Renal cortical epithelial cell (primary cell): Measurements from ENCODE around the gene IL2RA. TPM values are rescaled to one million over a fixed set of nuclear protein-coding genes. Genes with fewer than 3 reads are reported as not detected.
"Not testable (repeated sequence)": the region's sequence is repeated elsewhere in the genome, so short reads cannot be mapped to it uniquely, and the experiment has no call there.

Source experiments
- DNase-seq: peaks from one replicate; pipeline ENCODE4 v3.0.0-alpha.2; 2011; ENCODE audit warnings: low read depth
- total RNA-seq: library from RNA; depleted of rRNA; stranded (reverse); fragments of >200 nt; gene quantifications from 2 replicates; pipeline ENCODE4 v1.2.3, GENCODE V29; 2014

Gene IL2RA
- total RNA-seq, 1 donor from 2014 or later, result not detected

- DNase-seq, result peak; percentile 42
These were observed 47.9 kb downstream of the IL2RA start for GRCh38 chr10:6014241-6014761.

- DNase-seq, result no peak
These were observed 48.6 kb downstream of the IL2RA start for GRCh38 chr10:6013413-6014192.

- DNase-seq, result no peak
These were observed 49.9 kb downstream of the IL2RA start for GRCh38 chr10:6012121-6012905.

GRCh38 chr10:6011558-6011957, 50.6 kb downstream of the IL2RA start:
- no peak for DNase-seq

- DNase-seq, result no peak
These were observed 51.6 kb downstream of the IL2RA start for GRCh38 chr10:6010569-6010968.

- DNase-seq, result no peak
These were observed 52.2 kb downstream of the IL2RA start for GRCh38 chr10:6009961-6010360.

GRCh38 chr10:6009150-6009549, 53.0 kb downstream of the IL2RA start:
- peak; percentile 21 for DNase-seq

- no peak for DNase-seq
These were observed 53.5 kb downstream of the IL2RA start for GRCh38 chr10:6008497-6009142.

- DNase-seq, result no peak
These were observed 55.2 kb downstream of the IL2RA start for GRCh38 chr10:6006991-6007390.

- DNase-seq, result no peak
These were observed 55.6 kb downstream of the IL2RA start for GRCh38 chr10:6006546-6006945.

GRCh38 chr10:6005856-6006395, 56.2 kb downstream of the IL2RA start:
- DNase-seq, result no peak

GRCh38 chr10:6005161-6005804, 56.9 kb downstream of the IL2RA start:
- DNase-seq, result not testable (repeated sequence)

- DNase-seq, result no peak
These were observed 59.2 kb downstream of the IL2RA start for GRCh38 chr10:6002809-6003510.

GRCh38 chr10:5999440-6000165, 62.6 kb downstream of the IL2RA start:
- DNase-seq, result no peak

- DNase-seq, result no peak
These were observed 65.5 kb downstream of the IL2RA start for GRCh38 chr10:5996696-5997095.

GRCh38 chr10:5992398-5992797, 69.8 kb downstream of the IL2RA start:
- DNase-seq, result no peak

GRCh38 chr10:5991708-5992107, 70.5 kb downstream of the IL2RA start:
- no peak for DNase-seq

- DNase-seq, result no peak
These were observed 72.4 kb downstream of the IL2RA start for GRCh38 chr10:5989756-5990155.

GRCh38 chr10:5988336-5988920, 73.7 kb downstream of the IL2RA start:
- no peak for DNase-seq

GRCh38 chr10:5987747-5988146, 74.4 kb downstream of the IL2RA start:
- DNase-seq, result no peak
